GM06990 (cell line): ENCODE measurements around the gene HEATR1.

ENCODE experiments used
- DNase-seq: peaks from one replicate; pipeline ENCODE4 v3.0.0-alpha.2; 2011; ENCODE audit not compliant: insufficient read length; ENCODE audit errors: extremely low read depth
- H3K27me3 ChIP-seq: replicated peaks from 2 replicates; pipeline ENCODE4 v1.6.0; 2011; ENCODE audit warnings: low read length; ENCODE audit not compliant: control insufficient read depth, insufficient read depth
- H3K36me3 ChIP-seq: 2 replicates; pipeline ENCODE4 v1.5.1; 2011; ENCODE audit warnings: low read length; ENCODE audit not compliant: control insufficient read depth, insufficient read depth
- H3K4me3 ChIP-seq: replicated peaks from 2 replicates; pipeline ENCODE4 v1.5.1; 2011; ENCODE audit warnings: low read depth, mild to moderate bottlenecking, control low read depth, low read length
- CTCF ChIP-seq: IDR thresholded peaks from 2 replicates; pipeline ENCODE4 v1.5.1; 2011; ENCODE audit warnings: low read length, control low read depth, mild to moderate bottlenecking, inconsistent platforms; ENCODE audit not compliant: insufficient read depth, poor library complexity, severe bottlenecking

The HEATR1 gene

GRCh38 chr1:236534151-236534651, 70.1 kb downstream of the HEATR1 start:
- DNase-seq = no peak
- TF ChIP-seq CTCF = no peak
- H3K4me3 ChIP-seq = no peak overlapping the region
- peaks cover 2% of the 10 kb centered on the region; the same call in 1 of the 2 replicates for H3K36me3 ChIP-seq
- H3K27me3 ChIP-seq = no peaks in the 10 kb centered on the region

GRCh38 chr1:236532850-236533249, 71.5 kb downstream of the HEATR1 start:
- Histone ChIP-seq H3K4me3 (no peak overlapping the region), H3K36me3 (peaks cover 2% of the 10 kb centered on the region), H3K27me3 (no peaks in the 10 kb centered on the region)
- DNase-seq = no peak
- no peak for TF ChIP-seq CTCF

- TF ChIP-seq CTCF = no peak
- no peak for DNase-seq
- Histone ChIP-seq H3K27me3 (no peaks in the 10 kb centered on the region), H3K36me3 (no peaks in the 10 kb centered on the region; the same call in 1 of the 2 replicates), H3K4me3 (no peak overlapping the region)
These were observed 73.4 kb downstream of the HEATR1 start for GRCh38 chr1:236530959-236531358.

- DNase-seq = no peak
- no peaks in the 10 kb centered on the region for H3K27me3 ChIP-seq
- H3K36me3 ChIP-seq = no peaks in the 10 kb centered on the region; the same call in 1 of the 2 replicates
- H3K4me3 ChIP-seq = no peak overlapping the region
- TF ChIP-seq CTCF = no peak
These were observed 74.0 kb downstream of the HEATR1 start for GRCh38 chr1:236530286-236530685.

GRCh38 chr1:236526079-236526478, 78.2 kb downstream of the HEATR1 start:
- H3K27me3 ChIP-seq = no peaks in the 10 kb centered on the region
- DNase-seq = no peak
- no peak overlapping the region for H3K4me3 ChIP-seq
- no peaks in the 10 kb centered on the region; the same call in 1 of the 2 replicates for H3K36me3 ChIP-seq
- no peak for TF ChIP-seq CTCF

GRCh38 chr1:236524895-236525184, 79.5 kb downstream of the HEATR1 start:
- H3K27me3 ChIP-seq = no peaks in the 10 kb centered on the region
- H3K4me3 ChIP-seq = peak overlapping the region; percentile 81
- no peak for TF ChIP-seq CTCF
- H3K36me3 ChIP-seq = no peaks in the 10 kb centered on the region; the same call in 1 of the 2 replicates
- no peak for DNase-seq
